Stimulated activated CD8-positive, alpha-beta memory T cell treated with anti-CD3 and anti-CD28 coated beads, Interleukin-12 subunit alpha, Interleukin-12 subunit beta, amount 100 ng/mL, for 1 hour (primary cell): Measurements from ENCODE around the gene SCFD2.
A peak's percentile ranks its signal among the peaks of the same experiment; 100 is the strongest.

Experiments
- DNase-seq: peaks from one replicate; pipeline ENCODE4 v3.0.0-alpha.2; 2020; ENCODE audit warnings: low read depth

The SCFD2 gene

DNA sequence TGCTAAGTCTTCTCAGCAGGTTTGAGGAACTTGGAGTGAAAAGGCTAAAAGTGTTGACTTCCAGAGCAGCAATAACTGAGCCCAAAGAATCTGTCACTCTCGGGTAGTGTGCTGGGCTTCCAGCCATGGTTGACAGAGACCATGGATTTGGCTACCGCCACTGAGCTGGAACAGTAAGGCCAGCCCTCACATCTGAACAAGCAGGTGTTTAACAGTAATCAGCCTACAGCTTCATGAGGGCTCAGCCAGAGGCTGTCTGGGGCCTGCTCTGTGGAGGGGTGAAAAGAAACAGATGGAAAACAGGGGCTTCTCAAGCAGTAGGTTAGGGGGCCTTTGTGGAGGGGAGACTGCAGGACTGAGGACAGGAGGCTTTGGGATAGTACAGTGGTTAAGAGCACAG, 488.8 kb downstream of the SCFD2 start:
- DNase-seq, result no peak

DNA sequence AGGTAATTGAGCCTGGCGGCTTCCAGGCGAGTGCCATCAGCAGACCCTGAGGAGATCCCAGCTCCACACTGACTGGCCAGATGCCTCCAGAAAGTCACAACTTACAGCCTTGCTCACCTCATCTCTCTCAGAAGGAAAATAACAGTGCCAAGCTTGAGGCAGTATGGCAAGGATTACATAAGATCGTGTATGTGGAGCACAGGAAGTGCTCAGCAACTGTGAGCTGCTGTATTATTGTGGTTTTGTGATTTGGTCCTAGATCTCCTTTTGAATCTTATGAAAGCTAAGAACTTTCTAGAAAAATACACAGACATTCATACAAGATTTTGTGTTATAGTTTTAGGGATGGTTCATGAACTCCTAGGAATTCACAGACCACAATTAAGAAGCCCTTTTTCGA, 489.8 kb downstream of the SCFD2 start:
- no peak for DNase-seq

DNA sequence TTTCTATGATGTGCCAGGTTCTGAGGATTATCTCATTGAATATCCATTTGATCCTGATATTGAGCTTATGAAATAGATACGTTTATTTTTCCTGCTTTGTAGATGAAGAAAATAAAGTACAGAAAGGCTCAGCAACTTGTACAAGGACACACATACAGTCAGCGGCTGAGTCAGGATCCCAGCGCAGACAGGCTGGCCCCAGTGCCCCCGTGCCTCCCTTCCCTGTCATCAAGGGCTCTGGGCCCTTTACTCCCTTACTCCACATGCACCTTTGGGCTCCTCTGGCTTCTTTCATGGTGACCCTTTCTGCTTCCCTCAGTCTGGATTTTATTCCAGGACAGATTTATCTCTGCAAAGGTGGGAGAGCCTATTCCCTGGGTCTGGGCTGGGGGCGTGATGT, 490.9 kb downstream of the SCFD2 start:
- DNase-seq, result no peak

DNA sequence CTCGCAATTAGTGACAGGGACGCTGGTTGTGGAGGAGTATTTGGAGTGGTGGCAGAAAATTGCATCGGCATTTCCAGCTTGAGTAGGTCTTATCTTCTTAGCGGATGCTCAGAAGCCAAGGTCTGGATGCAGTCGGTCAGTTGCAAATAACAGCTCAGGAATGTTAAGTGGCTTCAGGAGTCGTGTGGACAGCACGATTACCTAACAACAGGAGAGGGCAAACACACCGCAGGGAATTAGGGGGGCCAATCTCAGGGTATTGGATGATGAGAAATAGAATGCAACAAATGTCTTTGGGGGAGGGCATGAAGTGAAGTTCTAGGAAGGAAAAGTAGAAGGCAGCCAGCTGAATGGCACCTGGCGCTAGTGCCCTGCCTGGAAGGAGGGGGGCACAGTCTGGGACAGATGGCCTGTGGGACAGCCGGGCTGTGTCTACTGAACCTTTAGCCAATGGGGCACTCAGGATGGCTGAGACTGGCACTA, 492.0 kb downstream of the SCFD2 start:
- no peak for DNase-seq

DNA sequence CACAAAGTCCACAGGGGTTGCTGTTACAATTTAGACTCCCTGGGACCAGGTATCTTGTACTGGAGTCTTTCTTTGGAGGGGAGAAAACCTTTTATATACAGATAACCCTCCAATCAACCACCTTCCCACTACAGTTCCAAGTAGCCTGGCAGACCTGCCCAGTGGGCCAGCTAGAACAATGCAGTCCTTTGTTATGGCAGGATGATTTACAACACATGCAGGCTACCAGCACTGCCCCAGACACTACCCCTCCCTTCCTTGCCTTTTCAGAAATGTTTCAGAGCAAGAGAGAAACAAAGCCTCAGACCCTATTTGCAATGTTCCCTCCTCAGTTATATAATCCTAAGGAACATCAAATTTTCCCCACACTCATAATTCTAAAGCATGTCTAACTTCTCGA, 492.7 kb downstream of the SCFD2 start:
- no peak for DNase-seq

DNA sequence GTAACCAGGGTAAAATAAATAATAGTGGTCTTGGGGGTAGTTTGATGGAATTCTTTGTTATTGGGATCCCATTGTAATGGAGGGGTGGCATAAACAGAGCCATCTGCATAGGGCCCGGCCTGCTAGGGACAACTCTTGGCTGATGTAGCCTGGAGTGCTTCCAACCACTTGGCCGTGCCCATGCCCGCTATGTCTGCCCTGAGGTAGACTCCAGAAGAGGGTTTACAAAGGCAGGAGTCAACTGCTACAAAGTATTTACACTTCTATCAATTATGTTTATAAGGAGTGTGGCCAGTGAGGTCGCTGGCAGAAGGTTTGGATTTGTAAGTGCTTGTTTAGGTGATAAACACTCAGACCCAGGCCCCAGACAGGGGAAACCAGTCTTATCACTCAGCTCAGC, 495.6 kb downstream of the SCFD2 start:
- no peak for DNase-seq

DNA sequence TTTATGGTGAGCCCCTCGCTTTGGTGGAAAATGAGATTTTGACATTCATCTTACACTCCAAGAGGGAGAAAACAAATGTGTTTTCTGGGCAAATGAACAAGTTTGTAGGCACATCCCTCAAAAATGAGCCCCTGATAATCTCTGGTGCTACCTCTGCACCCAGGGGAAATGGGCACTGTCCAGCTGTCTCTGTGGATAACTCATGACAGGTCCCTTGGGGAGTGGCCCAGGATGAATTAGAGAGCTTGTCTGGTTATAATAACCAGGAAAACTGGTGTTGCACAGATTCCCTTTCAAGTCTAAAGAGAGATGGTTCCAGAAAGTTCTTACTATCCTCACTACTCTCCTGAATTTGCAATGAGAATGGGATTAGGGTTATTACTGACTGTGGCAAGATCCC, 496.2 kb downstream of the SCFD2 start:
- DNase-seq, result no peak

DNA sequence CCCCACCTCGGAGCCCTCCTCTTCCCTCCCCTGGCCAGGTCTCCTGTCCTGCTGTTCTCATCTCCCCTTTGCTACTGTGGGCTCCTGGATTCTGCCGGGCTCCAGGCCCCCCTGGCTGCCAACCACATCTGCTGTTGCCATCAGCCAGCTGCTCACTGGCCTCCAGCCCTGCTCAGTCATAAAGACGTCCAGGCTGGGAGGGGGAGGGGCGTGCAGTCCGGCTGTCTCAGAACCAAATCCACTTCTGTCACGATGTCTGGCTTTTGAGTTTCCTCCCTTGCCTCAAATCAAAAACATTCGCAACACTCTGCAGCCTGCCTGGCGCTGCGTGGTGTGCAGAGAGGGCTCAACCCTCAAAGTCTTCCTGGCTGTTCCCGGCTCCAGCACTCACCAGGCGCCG, 496.7 kb downstream of the SCFD2 start:
- no peak for DNase-seq

DNA sequence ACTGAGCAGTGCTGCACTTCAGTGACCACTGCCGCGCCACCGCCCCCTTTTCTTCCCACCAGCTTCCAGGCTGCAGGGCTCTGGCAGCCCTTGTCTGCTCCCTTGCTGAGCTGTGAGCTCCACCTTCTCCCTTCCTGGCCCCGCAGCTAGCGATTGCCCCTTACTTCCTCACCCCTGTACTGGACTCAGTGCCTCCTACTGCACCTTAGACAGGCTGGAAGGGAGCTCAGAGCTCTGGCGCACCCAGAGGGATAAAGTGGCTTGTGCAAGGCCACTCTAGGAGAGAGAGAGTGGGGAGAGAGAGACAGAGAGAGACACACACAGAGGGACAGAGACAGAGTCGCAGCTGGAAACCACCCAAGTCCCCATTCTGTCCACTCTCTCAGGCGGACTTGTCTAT, 497.7 kb downstream of the SCFD2 start:
- DNase-seq, result no peak

DNA sequence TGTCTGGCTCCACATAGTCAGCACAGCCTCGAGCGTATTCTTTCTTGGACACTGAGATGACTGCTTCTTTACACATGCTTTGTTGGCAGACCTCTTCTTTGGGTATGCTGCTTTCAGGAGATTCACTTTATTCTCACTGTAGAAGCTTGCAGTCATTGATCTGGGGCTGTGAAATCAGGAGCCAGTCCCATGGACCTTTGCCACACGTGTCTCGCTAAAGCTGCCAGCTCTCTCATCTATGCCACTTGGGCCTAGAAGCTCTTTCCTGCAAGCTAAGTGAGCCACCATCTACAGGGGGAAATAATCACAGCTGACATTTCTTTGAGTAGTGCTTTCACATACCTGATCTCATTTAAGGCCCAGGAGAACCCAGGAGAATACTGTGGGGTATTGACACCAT, 498.7 kb downstream of the SCFD2 start:
- DNase-seq, result no peak

DNA sequence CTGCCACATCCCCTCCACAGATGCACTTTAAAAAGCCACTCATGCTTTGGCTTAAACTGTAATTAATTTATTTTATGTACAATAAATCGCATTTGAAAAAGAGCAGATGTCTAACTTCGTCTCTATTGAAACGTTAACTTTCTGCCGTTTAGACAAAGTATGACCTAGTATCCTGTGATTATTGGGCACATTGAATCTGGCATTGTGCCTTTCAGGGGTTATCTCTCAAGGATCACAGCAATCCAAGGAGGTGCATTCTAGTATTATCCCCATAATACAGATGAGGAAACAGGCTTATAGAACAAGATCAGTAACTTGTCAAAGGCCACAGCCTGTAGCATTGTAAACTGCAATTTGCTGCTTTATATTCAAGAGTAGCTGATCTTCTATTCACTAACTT, 499.1 kb downstream of the SCFD2 start:
- DNase-seq, result no peak

DNA sequence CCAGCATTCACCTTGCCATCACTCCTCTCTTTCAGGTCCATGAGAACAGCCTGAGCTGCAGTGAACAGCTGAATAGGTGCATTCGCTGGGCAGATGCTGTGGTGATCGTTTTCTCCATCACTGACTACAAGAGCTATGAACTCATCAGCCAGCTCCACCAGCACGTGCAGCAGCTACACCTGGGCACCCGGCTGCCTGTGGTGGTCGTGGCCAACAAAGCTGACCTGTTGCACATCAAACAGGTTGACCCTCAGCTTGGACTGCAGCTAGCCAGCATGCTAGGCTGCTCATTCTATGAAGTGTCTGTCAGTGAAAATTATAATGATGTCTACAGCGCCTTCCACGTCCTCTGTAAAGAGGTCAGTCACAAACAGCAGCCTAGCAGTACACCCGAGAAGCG, 500.6 kb downstream of the SCFD2 start:
- no peak for DNase-seq

DNA sequence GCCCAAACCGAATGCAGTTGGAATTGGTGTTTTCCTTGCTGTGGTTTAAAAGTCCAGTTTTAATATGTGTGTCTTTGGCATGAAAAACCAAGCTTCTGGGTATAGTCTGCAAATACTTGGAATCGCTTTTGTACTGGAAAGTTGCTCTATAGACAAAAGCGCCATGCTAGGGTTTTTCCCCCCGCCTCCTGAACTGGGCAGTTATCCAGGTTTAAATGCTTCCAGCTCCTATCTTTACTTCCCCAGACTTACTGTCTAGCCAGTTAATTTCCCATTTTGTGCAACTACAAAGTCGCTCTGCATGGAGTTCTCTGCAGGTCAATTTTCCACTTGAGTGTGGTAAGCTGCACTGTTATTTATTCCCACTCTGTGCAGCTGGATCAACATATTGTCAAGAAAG, 501.1 kb downstream of the SCFD2 start:
- no peak for DNase-seq

DNA sequence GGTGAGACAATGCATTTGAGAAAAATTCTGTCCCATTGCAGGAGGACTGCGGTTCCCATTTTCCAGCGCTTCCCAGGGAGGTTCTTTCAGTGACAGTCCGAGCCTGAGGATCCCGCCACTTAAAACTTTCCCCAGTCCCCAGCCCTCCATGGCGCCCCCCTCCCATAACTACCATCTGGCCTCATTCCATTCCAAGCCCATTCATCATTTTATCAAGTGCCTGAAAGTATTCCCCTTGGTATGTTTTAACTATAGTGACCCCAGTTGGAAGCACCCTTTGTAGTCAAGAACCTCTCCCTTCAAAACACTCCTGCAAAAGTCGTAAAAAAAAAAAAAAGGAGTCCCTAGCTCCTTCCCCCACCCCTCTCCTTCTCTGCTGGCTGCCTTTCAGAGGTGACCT, 502.5 kb downstream of the SCFD2 start:
- DNase-seq, result no peak

DNA sequence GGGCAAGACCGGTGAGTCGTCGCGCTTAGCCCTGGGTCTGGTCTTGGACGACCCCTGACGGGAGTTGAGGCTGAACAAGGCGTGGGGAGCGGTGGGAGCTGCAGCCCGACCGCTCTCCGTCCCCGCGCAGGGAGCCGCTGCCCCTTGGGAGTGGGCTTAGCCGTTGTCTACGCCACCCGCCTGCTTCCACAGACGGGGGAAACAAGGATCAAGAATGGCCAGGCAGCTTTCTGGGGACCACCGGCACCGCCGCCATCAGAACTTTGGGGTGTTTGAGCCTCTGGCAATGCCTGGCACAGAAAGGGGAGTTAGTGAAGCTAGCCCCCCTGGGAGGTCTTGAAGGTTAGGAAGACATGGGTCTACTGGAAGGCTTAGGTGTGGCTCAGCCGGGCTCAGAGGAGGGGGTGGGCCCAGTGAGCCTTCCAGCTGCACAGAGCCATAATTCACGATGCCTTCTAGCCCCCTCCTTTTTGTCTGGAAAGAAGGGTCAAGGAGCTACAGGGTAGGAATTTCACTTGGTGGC, 503.2 kb downstream of the SCFD2 start:
- no peak for DNase-seq

DNA sequence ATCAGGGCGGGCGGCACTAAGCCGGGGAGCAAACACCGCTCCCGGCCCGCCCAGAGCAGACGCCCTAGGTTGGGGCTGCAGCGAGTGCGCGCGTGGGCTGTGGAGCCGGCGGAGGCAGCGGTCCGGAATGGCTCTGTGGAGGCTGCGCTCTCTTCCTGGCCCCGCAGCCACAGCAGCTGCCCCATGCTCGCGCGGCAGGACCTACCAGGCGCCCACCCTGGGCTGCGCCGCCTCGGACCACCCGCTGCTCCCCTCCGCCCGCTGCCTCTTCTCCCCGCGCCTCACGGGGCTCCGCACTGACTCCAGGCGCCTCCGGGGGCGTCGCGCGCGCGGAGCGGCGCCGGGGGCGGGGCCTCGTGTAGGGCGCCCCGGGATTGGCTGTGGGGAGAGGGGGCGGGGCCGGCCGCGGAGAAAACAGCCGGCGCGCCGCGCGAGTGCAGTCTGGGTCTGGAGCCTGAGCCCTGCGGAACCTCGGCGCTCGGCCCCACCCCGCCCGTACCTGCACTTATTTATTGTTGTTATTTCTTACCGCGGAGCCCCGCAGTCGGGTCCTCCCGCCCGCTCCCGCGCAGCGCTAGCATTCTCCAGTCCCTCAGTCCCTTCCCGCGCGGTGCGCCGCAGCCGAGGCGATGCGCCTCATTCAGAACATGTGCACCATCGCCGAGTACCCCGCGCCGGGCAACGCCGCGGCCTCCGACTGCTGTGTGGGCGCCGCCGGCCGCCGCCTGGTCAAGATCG, 503.8 kb downstream of the SCFD2 start, which contains the start of gene RASL11B:
RASL11B (plus strand) TSS at position 439 of the 738 bp plus-strand sequence; CDS start at position 630, 191 bp downstream.
- peak; percentile 69 for DNase-seq

DNA sequence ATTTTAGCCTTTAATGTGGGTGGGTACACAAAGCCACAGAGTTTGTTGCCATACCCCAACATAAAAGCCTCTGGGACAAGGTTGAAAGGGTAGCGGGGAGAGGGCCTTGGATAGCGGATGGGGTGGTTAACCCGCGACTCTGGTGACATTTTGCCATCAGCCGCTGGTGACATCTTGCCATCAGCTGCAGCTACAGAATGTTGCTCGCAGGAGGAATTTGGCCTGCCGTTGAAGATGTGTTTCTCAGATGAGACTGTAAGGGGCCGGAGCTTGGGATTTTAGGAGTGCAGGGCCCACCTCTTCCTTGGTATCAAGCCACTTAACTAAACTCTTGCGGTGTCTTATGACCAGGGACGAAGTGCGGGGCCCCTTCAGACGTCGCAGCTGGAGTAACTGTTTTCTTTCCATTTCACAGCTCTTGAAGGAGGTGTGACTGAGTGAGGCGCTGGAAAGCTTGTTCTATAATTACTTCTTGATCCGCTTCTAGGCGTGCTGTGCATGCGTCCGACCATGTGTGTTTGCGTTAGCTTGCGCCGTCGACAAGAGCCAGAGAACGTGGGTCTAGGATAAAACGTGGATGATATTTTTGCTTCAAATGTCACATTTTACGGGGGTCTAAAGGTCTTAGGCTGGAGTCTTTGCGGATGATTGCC, 504.6 kb downstream of the SCFD2 start:
- no peak for DNase-seq

DNA sequence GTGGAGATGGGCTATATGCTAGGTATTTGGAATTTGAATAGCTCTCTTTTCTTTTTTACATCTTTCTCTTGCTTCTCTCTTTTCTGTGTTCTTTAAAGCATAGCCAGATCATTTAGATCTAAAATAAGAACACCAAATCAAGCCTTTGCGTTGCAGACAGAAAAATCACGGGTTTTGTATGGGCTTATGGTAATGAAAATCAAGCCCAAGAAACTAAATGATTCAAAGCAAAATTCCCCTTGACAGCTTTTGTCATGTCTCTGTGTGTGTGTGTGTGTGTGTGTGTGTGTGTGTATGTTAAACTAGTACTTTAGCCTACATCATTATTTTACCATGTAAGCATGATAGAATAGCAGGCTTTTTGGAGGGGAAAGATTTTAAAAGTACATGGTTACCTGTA, 505.5 kb downstream of the SCFD2 start:
- no peak for DNase-seq

DNA sequence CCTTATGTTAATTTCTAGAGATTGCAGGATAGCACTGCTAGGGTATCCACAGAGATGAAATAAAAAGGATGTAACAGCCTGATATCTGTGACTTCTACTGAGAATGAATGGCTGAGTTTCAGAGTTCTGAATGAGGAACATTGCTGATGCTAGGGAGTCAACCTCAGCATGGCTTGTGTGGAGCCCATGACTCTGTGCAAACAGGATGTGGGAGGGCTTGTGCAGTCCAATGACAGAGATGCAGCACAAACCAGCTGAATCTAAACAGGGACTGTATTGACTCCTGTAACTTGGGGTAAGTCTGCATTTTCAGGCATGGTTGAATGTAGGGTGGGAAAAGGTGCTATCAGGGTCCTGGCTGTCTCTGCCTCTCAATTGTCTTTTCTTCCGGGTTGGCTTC, 509.1 kb downstream of the SCFD2 start:
- no peak for DNase-seq

DNA sequence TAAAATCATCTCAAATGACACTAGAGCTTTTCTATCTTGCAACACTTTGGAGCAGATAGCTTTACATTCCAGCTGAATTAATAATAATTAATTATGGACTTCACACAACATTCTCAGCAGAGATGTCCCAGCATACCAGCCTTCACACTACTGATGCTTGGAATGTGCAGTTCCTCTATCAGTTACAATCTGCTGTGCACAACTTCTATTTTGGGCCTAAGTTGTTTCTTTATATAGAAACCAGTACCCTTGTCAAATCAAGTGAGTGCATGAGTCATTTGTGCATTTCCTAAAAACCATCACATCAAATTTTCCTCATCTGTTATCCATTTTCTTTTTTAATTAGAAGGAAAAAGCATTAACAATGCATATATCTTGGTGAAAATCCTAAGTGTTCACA, 512.5 kb downstream of the SCFD2 start:
- DNase-seq, result no peak

DNA sequence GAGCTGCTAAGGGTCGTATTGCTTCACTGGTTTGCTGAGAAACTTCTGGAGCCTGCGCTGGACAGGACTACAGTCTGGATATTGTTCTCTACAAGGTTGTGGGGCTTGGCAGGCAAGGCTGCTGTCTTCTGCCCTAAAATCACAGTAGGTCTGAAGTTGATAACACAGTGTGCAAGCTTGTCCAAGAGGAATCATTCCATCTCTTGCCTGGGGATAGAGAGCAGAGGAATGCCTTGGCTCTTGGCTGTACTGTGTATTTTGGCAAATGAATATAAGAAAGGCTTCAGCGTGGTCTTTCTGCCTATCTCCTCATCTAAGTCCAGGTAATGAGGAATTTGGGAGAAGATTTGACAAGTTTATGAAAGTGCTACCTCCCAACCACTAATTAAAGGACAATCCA, 513.1 kb downstream of the SCFD2 start:
- DNase-seq, result no peak

DNA sequence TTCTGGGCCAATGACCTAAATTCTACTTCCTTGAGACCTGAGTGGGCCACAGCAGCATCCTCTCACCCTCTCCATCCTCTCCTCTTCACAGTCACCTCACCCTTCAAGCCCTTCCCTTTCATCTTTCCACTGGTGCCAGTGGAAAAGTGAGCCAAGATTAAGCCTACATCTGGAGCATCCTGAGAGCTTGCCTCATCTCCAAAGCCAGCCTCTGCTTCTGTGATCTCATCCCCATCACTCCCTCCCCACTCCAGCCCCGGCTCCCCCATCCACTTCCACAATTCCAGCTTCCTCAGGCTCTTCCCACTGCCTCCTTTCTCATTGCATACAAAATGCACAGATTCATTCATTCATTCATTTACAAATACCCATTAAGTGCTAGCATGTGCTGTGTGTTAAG, 513.8 kb downstream of the SCFD2 start:
- no peak for DNase-seq

DNA sequence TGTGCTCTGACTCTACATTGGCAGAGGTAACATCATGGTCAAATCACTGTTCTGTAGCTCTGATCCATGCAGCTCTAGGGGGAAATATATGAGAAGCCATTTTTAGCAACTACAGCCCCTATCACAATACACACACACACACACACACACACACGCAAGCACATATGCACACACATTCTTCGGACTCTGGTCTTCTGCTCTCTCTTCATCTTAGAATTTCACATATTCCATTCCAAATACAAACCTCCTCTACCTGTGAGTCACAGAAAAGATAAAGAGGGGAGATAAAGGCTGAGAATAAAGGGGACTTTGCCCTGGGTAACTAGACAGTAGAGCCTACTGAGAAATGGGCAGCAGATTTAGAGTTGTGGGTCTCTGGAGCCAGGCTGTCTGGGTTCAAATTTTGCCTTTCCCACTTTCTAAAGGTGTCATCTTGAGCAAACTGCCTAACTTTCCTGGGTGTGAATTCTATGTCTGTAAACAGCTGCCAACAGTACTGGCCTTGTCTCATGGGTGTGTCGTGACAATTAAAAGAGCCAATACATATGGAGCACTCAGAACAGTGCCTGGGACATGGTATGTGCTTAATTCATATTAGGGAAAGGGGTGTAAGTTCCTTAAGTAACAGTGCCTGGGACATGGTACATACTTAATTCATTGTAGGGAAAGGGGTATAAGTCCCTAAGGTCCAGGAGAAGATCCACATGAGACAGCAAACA, 515.3 kb downstream of the SCFD2 start:
- no peak for DNase-seq
